Colon (tissue), 2 donors: ENCODE measurements around the gene COG8.
"Not testable (repeated sequence)": the region's sequence is repeated elsewhere in the genome, so short reads cannot be mapped to it uniquely, and the experiment has no call there.

ENCODE experiments used
- FAIRE-seq: peaks from 2 replicates; lab custom pipeline; 2012; peaks lifted over from hg19 to GRCh38; lab: Jason Lieb, UNC
- donor health status: control.
- donor health status: control.

The COG8 gene

DNA sequence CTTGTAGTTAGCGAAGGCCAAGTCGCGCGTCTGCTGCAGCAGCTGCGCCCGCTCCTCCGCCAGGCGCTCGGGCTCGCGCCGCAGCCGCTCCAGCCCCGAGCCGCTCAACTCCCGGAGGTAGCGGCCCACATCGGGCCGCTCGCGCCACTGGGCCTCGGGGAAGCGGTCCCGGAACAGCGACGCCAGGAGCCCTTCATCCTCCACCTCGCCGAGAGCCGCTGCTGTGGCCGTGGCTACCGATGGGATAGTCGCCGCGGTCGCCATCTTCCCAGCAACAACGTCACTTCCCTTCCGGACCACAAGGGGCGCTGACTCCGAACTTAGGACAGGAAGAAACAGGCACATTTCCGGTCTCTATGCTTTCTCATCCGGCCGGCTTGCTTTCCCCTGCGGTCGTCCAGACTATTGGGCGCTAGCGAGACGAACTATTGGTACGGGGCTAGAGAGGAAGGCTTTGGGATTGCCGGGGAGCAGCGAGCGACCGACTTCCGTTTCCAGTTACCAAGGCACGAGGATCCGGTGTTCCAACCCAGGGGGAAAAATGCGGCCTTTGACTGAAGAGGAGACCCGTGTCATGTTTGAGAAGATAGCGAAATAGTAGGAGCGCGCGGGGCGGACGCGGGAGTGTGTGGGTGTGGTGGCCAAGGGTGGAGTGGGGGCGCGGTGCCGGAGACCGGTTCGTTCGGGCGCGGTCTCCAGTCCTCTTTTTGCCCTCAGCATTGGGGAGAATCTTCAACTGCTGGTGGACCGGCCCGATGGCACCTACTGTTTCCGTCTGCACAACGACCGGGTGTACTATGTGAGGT lies at the start of gene COG8, which contains the start of gene NIP7:
COG8 (minus strand) TSS at position 276 of the 806 bp plus-strand sequence; CDS start at position 264, 12 bp downstream.
NIP7 (plus strand) TSS at position 484 of the 806 bp plus-strand sequence; CDS start at position 542, 58 bp downstream.
- peak; percentile 18 for FAIRE-seq

DNA sequence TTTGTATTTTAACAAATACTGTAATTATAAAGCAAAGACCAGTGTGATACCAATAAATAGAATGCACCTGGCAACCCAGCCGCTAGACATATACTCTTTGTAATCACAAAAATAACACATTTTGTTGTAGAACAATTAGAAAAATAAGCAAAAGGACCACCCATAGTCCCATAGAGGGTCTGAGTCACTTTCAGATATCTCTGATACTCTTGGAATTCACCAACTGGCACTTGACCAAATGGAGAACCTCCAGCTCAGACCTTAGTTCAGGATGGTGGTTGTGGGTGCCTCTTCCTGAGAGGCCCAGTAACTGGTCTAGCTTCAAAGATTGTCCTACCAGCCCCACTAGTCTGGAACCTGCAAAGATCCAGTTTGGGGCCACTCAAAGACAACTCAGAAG lies 47.2 kb upstream of the COG8 start:
- FAIRE-seq, result no peak

GRCh38 chr16:69384974-69385373 lies 45.6 kb upstream of the COG8 start:
- FAIRE-seq, result no peak

DNA sequence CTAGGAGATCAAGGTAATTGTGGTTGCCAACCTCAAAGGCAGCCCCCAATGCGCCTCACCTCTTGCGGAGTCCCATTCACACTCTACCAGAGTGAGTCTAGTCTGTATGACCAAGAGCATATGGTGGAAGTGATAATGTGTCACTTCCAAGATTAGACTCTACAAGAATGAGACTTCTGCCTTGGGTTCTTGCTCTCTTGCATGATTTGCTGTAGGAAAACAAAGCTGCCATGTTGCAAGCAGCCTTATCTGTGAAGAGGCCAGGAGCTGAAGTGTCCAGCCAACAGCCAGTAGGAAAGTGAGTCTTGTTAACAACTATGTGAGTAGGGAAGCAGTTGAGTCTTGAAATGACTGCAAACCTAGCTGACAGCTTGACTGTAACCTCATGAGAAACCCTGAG lies 43.1 kb upstream of the COG8 start:
- no peak for FAIRE-seq

GRCh38 chr16:69381231-69381630 lies 41.9 kb upstream of the COG8 start:
- FAIRE-seq, result no peak

- FAIRE-seq, result no peak
These were observed 39.4 kb upstream of the COG8 start for GRCh38 chr16:69378760-69379159.

DNA sequence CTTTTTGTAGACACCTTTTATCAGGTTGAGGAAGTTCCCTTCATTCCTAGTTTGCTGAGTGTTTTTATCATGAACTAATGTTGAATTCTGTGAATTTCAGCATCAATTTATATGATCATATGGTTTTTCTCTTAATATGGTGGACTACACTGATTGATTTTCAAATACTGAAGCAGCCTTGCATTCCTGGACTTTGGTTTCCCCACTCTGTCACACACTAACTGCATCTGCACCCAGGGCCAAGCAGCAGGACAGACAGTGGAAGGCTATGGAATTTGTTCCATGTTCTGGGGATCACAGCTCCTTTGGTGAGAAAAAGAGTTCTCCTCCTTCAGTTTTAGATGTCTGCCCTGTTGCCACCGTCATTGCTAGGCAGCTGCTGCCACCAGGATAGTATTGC lies 38.7 kb upstream of the COG8 start:
- FAIRE-seq, result no peak

- FAIRE-seq, result no peak
These were observed 37.2 kb upstream of the COG8 start for GRCh38 chr16:69376393-69377059.

- FAIRE-seq, result peak; percentile 31
These were observed 33.7 kb upstream of the COG8 start for GRCh38 chr16:69373019-69373418.

DNA sequence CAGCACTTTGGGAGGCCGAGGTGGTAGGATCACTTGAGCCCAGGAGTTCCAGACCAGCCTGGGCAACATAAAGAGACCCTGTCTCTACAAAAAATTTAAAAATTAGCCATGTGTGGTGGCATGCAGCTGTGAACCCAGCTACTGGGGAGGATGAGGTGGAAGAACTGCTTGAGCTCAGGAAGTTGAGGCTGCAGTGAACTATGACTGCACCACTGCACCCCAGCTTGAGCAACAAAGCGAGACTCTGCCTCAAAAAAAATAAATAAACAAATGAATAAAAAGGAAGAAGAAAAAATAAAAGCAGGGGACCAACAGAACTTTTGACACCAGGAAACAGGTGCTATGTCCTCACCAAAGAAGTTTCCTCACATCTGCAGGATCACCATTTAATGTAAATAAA lies 32.2 kb upstream of the COG8 start:
- FAIRE-seq, result no peak

DNA sequence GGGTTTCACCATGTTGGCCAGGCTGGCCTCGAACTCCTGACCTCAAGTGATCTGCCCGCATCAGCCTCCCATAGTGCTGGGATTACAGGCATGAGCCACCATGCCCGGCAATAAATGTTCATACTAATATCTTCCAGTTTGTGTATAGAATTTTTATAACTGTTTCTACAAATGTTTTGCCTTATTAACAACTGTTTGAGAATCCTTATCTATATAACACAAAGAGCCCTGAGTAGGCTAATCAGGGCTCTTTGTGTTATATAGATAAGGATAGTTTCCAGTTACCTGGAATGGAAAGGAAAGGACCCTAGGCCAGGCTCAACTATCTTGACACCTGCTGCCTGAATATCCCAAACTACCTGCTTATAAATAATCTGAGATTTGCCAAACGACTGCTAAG lies 29.5 kb upstream of the COG8 start:
- no peak for FAIRE-seq

DNA sequence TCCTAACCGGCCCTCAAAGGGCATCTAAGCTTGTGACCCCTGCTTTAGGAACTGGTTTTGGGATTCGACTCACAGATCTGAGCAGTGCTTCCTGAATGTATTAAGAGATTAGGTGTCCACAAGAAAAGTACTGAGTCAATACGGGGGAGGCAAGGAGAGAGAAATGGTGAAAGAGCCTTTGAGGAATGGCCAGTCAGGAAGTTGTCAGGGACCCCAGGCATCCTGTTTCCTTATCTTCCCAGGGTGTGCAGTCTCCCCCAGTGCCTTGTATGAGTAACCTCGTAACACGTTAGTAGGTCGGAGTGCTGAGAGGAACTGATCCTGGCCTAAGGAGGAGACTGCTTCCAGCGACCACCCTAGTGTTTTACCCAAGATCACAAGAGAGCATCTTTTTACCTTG lies 28.6 kb upstream of the COG8 start:
- no peak for FAIRE-seq

DNA sequence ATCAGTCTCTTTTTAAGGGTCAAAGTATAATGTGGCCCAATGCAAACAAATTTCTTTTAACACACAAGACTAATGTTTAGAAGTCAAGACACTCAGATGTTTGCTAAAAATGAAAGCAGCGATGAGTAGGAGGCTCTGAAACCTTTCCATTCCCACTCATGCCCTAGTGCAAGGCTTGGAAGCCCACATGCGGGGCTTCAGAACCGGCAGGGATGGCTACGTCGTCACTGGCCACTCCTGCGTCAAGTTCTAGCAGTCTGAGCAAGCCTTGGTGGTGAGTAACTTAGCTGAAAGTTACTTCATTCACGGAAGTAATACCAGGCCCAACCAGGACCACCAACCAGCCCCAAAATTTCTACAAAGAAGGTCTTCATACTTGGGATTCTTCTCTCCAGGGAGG lies 27.1 kb upstream of the COG8 start:
- FAIRE-seq, result no peak

DNA sequence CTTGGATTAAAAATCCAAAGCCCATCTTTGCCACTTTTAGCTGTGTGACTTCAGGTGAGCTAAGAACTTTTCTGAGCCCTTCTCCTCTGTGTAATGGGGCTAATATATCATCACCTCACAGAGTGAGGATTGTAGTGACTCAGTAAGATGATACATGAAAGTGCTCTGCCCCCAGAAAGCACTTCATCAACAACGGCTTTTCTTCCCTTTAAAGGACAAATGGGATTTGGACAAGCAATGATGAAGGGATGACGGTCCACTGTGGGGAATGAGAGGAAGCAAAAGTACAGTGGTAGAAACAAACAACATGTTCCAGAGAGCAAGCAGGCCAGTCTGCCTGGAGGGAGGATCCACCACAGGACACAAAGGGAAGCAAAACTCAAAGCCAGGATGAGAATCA lies 26.5 kb upstream of the COG8 start:
- no peak for FAIRE-seq

DNA sequence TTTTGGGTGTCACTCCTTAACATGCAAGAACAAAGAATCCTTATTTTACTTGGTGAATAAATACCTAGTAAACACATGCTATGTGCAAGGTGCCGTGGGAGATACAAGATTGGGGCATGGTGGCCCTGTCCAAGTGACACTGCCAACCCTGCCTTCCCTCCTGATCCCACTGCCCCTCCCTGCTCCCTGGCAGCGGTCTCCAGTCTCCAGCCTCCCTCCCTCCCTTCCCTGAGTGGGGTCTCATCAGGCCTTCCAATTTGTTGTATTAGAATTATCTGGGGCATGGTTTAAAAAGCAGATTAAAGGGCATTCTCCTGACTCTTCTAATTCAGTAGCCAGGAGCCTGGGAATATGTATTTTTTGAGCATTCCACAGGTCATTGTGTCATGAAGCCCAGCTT lies 24.7 kb upstream of the COG8 start:
- FAIRE-seq, result no peak

- no peak for FAIRE-seq
These were observed 23.9 kb upstream of the COG8 start for GRCh38 chr16:69363281-69363717.

DNA sequence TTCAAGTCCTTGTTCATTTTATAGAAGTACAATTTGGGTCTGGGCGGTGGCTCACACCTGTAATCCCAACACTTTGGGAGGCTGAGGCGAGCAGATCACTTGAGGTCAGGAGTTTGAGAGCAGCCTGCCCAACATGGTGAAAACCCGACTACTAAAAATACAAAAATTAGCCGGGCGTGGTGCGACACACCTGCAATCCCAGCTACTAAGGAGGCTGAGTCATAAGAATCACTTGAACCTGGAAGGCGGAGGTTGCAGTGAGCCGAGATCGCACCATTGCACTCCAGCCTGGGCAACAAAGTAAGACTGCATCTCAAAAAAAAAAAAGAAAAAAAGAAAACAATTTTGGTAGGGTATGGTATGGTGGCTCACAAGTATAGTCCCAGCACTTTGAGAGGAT lies 20.7 kb upstream of the COG8 start:
- not testable (repeated sequence) for FAIRE-seq

DNA sequence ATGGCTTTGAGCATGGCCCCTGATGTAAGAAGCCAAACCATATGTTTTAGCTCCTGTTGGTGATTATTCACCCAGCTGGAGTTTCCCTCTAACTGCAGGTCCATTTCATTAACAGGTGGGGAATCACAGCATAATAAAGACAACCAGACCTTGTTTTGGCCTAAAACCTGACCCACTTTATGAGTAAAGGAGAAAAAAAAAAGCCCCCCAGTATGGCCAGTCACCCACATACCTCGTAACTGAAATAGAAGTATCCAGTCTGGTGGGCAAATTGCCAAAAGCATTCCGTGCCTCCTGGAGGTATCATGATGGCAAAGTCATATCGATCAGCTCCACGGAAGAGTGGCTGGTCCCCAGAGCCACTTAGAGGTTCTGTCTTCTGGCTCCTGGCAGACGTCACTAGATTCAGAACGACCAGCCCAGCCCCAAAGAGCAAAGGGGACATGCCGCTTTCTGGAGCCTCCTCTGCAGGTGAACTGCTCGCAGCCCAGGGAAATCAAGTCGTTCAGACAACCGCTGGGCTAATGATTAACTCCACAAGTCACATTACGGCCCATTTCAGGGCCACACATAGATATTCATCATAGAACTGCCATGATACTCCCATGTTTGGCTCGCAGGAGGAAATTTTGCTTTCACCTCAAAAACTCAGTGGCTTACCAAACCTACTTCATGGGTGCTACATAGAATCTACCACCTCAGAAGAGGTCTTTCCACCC lies 12.1 kb upstream of the COG8 start, which contains the start of gene TMED6:
TMED6 (minus strand) TSS at position 478 of the 719 bp plus-strand sequence; CDS start at position 445, 33 bp downstream.
- FAIRE-seq, result no peak

GRCh38 chr16:69350536-69351133 lies 11.3 kb upstream of the COG8 start:
- FAIRE-seq, result no peak

GRCh38 chr16:69349536-69349935 lies 10.2 kb upstream of the COG8 start:
- FAIRE-seq, result no peak

- no peak for FAIRE-seq
These were observed 8.9 kb upstream of the COG8 start for GRCh38 chr16:69348222-69348621.

DNA sequence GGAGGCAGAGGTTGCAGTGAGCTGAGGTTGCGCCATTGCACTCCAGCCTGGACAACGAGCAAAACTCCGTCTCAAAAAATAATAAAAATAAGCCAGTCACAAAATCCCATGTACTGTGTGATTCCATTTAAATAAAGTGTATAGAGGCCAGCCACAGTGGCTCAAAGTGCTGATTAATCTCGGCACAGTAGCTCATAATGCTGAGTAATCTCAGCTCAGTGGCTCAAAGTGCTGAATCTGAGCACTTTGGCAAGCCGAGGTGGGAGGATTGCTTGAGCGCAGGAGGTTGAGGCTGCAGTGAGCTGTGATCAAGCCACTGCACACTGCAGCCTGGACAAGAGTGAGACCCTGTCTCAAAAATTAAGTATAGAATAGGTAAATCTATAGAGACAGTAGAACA lies 7.3 kb upstream of the COG8 start:
- FAIRE-seq, result no peak
